ENCODE measurements around the gene HIF3A. TPM values are rescaled to one million over a fixed set of nuclear protein-coding genes. Genes with fewer than 3 reads are reported as not detected.
"Not testable (repeated sequence)": the region's sequence is repeated elsewhere in the genome, so short reads cannot be mapped to it uniquely, and the experiment has no call there.

HIF3A gene
- total and polyA plus RNA-seq, 11 donors, result 32.8 to 117 (median 63.4) TPM

DNA sequence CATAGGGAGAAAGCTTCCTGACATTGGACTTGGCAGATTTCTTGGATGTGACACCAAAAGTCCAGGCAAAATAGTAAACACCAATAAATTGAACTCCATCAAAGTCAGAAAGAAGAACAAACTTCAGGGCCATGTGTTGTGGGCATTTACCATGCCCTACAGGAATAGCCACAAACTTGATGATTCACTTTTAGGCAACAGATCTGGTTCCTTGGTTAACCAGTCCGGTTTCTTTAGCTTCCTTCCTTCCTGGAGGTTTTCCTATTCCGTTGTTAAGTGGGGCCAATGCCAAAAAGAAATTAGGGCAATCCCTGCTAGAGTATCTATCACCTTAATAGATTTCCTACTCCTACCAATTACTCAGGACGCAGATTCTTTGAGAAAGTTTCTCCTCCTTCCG is 42.1 kb upstream of the HIF3A start:
- Histone ChIP-seq H3K27ac (no peak overlapping the region), H3K4me3 (no peak overlapping the region), H3K27me3 (peaks cover 0 to 35% (median 0%) of the 10 kb centered on the region in 9 donors), H3K4me1 (no peaks in the 10 kb centered on the region), H3K9me3 (no peaks in the 10 kb centered on the region), H3K36me3 (no peaks in the 10 kb centered on the region)
- DNase-seq (no peak), ATAC-seq (no peak)
- 67 to 75% (median 74%) methylated on average over 4 of the region's 4 CpGs for WGBS, 4 donors
- intact Hi-C loops (cut with DNase I), result no loop called here
- TF ChIP-seq, protein P1, sequence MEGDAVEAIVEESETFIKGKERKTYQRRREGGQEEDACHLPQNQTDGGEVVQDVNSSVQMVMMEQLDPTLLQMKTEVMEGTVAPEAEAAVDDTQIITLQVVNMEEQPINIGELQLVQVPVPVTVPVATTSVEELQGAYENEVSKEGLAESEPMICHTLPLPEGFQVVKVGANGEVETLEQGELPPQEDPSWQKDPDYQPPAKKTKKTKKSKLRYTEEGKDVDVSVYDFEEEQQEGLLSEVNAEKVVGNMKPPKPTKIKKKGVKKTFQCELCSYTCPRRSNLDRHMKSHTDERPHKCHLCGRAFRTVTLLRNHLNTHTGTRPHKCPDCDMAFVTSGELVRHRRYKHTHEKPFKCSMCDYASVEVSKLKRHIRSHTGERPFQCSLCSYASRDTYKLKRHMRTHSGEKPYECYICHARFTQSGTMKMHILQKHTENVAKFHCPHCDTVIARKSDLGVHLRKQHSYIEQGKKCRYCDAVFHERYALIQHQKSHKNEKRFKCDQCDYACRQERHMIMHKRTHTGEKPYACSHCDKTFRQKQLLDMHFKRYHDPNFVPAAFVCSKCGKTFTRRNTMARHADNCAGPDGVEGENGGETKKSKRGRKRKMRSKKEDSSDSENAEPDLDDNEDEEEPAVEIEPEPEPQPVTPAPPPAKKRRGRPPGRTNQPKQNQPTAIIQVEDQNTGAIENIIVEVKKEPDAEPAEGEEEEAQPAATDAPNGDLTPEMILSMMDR (IDR thresholded peaks at IDR 0.05), result no peak
- no peak for TF ChIP-seq POLR2A (IDR thresholded peaks at IDR 0.05)

DNA sequence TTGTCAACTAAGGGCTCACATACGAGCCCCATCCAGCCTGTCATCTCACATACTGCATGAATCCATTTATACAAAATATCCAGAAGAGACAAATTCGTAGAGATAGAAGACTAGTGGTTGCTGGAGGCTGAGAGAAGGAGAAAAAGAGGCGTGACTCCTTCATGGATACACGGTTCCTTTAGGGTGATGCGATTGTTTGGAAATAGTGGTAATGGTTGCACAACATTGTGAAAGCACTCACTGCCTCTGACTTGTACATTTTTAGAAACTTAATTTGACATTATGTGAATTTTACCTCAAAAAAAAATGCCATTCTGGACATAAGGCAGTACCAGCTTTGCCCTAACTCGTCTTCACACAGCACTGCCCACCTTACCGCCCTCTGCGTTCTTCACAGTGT is 40.0 kb upstream of the HIF3A start:
- ATAC-seq (no peak), DNase-seq (no peak)
- Histone ChIP-seq H3K4me3 (no peak overlapping the region), H3K36me3 (no peaks in the 10 kb centered on the region), H3K27me3 (peaks cover 0 to 28% (median 9%) of the 10 kb centered on the region in 9 donors), H3K4me1 (no peaks in the 10 kb centered on the region), H3K9me3 (no peaks in the 10 kb centered on the region), H3K27ac (no peak overlapping the region)
- TF ChIP-seq POLR2A (IDR thresholded peaks at IDR 0.05), result no peak
- TF ChIP-seq, protein P1 (IDR thresholded peaks at IDR 0.05), result no peak
- intact Hi-C loops (cut with DNase I), result no loop called here
- WGBS, 4 donors, result 70 to 75% (median 73%) methylated on average over 8 of the region's 8 CpGs

DNA sequence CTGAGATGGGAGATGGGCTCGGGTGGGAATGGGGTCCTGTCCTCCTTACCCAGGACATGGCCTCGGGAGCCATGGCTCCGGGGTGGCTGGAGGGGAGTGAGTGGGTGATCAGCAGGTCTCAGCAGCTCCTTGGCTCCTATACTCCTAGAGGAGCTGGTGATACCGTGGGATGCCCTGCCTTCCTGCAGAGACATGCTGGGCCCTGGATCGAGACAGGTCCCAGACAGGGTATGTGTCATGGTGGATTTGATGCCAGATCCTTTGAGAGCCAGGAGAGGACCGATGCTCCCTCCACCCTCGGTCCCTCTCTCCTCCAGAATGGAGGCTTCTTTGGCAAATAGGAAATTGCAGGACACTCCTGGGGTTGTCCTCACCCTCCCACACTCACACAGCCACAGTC is 35.3 kb upstream of the HIF3A start:
- H3K27ac ChIP-seq, H3K4me1 ChIP-seq, H3K9me3 ChIP-seq, DNase-seq, H3K4me3 ChIP-seq, ATAC-seq, H3K36me3 ChIP-seq: not testable (repeated sequence)
- H3K27me3 ChIP-seq, result peaks cover 0 to 39% (median 9%) of the 10 kb centered on the region in 9 donors
- intact Hi-C loops (cut with DNase I), result loop anchor here in 1 of 10 donors (2.0 kb wide), 1 partner anchor 177 kb away; no protein-coding TSS in a partner anchor
- WGBS, 4 donors, result 66 to 72% (median 70%) methylated on average over 7 of the region's 7 CpGs

- intact Hi-C loops (cut with DNase I), result loop anchor here in 2 of 10 donors (1.0 to 2.0 kb wide), 2 partner anchors 181 to 234 kb away; no protein-coding TSS in a partner anchor
- H3K27ac ChIP-seq, ATAC-seq, DNase-seq, H3K4me3 ChIP-seq, H3K9me3 ChIP-seq, H3K4me1 ChIP-seq, H3K36me3 ChIP-seq: not testable (repeated sequence)
- WGBS, 4 donors, result 62 to 66% (median 64%) methylated on average over 11 of the region's 11 CpGs
- H3K27me3 ChIP-seq, result peaks cover 0 to 36% (median 9%) of the 10 kb centered on the region in 9 donors
Observed at GRCh38 chr19:46262684-46263296, 34.1 kb upstream of the HIF3A start.

DNA sequence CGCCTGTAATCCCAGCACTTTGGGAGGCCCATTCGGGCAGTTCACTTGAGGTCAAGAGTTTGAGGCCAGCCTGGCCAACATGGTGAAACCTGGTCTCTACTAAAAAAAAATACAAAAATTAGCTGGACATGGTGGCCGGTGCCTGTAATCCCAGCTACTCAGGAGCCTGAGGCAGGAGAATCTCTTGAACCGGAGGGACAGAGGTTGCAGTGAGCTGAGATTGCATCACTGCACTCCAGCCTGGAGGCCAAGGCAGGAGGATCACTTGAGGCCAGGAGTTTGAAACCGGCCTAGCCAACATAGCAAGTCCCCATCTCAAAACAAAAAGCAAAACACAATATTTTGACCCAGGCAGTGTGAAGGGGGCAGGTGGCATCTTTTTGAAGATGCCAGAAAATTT is 32.0 kb upstream of the HIF3A start:
- H3K27me3 ChIP-seq, result peaks cover 0 to 33% (median 9%) of the 10 kb centered on the region in 9 donors
- WGBS, 4 donors, result 74 to 79% (median 76%) methylated on average over 5 of the region's 5 CpGs

More for the DNA sequence above, 32.0 kb upstream of the HIF3A start:
- not testable (repeated sequence) for H3K27ac ChIP-seq, H3K9me3 ChIP-seq, H3K4me1 ChIP-seq, ATAC-seq, DNase-seq, H3K36me3 ChIP-seq, H3K4me3 ChIP-seq
- intact Hi-C loops (cut with DNase I), result loop anchor here in 9 of 10 donors (1.0 to 5.0 kb wide), 9 partner anchors 178 to 238 kb away; no protein-coding TSS in a partner anchor

All from heart left ventricle (tissue), 16 donors.